Gastrocnemius medialis (tissue), 4 donors: ENCODE results near the gene MEP1A. TPM values are rescaled to one million over a fixed set of nuclear protein-coding genes. Genes with fewer than 3 reads are reported as not detected.

Experiments used
- ATAC-seq, 2 donors: fragments of 150-250 bp; one replicate each; pipeline ENCODE4 v1.9.1; 2016
- DNase-seq, 2 donors: peaks; one replicate each; pipeline ENCODE4 v3.0.0-alpha.2; 2019
- H3K27ac ChIP-seq, 4 donors: fragments of 200-600 bp; sonication (generic); 1 replicate in 1 of 4; 2 replicates in 3 of 4; pipeline ENCODE4 v1.5.1; 2016 to 2018; ENCODE audit warnings: mild to moderate bottlenecking in 2 of 4, moderate library complexity in 1 of 4
- H3K27me3 ChIP-seq, 3 donors: fragments of 200-600 bp; sonication (generic) in 2 of 3; 1 replicate in 1 of 3; 2 replicates in 2 of 3; pipeline versions ENCODE4 v1.5.1 to v1.6.0; 2016 to 2019; ENCODE audit warnings: mild to moderate bottlenecking in 1 of 3, moderate library complexity in 1 of 3
- H3K36me3 ChIP-seq, 2 donors: fragments of 200-600 bp; sonication (generic) in 1 of 2; one replicate each; pipeline ENCODE4 v1.5.1; 2017 to 2018
- H3K4me1 ChIP-seq, 2 donors: fragments of 200-600 bp; sonication (generic) in 1 of 2; one replicate each; pipeline ENCODE4 v1.5.1; 2016 to 2017; ENCODE audit warnings: mild to moderate bottlenecking in 2 of 2
- H3K4me3 ChIP-seq, 4 donors: fragments of 200-600 bp; sonication (generic) in 3 of 4; 1 replicate in 1 of 4; 2 replicates in 3 of 4; pipeline ENCODE4 v1.5.1; 2016 to 2019; ENCODE audit warnings: mild to moderate bottlenecking in 2 of 4
- H3K9me3 ChIP-seq, 3 donors: fragments of 200-600 bp; sonication (generic) in 2 of 3; 1 replicate in 1 of 3; 2 replicates in 2 of 3; pipeline ENCODE4 v1.5.1; 2016 to 2019
- CTCF ChIP-seq, 5 experiments: fragments of 450-650 bp in 3 of 5; fragments of 200-600 bp in 2 of 5; sonication (generic) in 2 of 5; IDR thresholded peaks in 4 of 5; conservative IDR thresholded peaks in 1 of 5; 1 replicate in 4 of 5; 2 replicates in 1 of 5; pipeline ENCODE4 v1.5.1; 2016 to 2019; ENCODE audit warnings: antibody characterized with exemption in 5 of 5, mild to moderate bottlenecking in 3 of 5, moderate library complexity in 3 of 5
- POLR2A ChIP-seq, 2 donors: fragments of 450-650 bp; IDR thresholded peaks; one replicate each; pipeline ENCODE4 v1.6.1; 2017; ENCODE audit warnings: antibody characterized with exemption in 2 of 2, mild to moderate bottlenecking in 2 of 2, moderate library complexity in 2 of 2
- in situ Hi-C, 4 donors: fragments of 200-750 bp; cut with MboI; loops; one replicate each; pipeline versions ENCODE4 v1.15.0 to v1.8.0; 2017; ENCODE audit warnings: low sequenced_read_pairs in 4 of 4
- intact Hi-C: fragments of 100-400 bp; cut with DNase I; formaldehyde crosslinking; loops from one replicate; pipeline ENCODE4 v1.15.1; 2023; ENCODE audit warnings: low total_unique reads
- total RNA-seq, 4 donors: library from RNA; depleted of rRNA; stranded (reverse); fragments of >200 nt; gene quantifications; one replicate each; pipeline versions ENCODE4 v1.1.0 to v1.2.3, GENCODE V29; 2016

The MEP1A gene
- total RNA-seq, 4 donors from 2014 or later: 1.00 TPM; not detected in 3

- ATAC-seq: no peak
- H3K27me3 ChIP-seq: no peaks in the 10 kb centered on the region
- in situ Hi-C loops: loop anchor here in 1 of 4 donors (25.0 kb wide), 1 partner anchor 447 kb away; the partner anchor contains the start of gene TNFRSF21
- TF ChIP-seq CTCF (IDR thresholded peaks at IDR 0.05 in 4 of 5, conservative IDR thresholded peaks at IDR 0.05 in 1 of 5): no peak
- no peak for TF ChIP-seq POLR2A (IDR thresholded peaks at IDR 0.05)
- intact Hi-C loops: no loop called here
- no peak overlapping the region for H3K27ac ChIP-seq
- H3K9me3 ChIP-seq: no peaks in the 10 kb centered on the region
- H3K4me3 ChIP-seq: no peak overlapping the region
- no peaks in the 10 kb centered on the region for H3K4me1 ChIP-seq
- DNase-seq: no peak
- H3K36me3 ChIP-seq: peaks cover 0 to 11% of the 10 kb centered on the region in 2 donors
These were observed 72.0 kb downstream of the MEP1A start for GRCh38 chr6:46865221-46865620.

GRCh38 chr6:46867411-46867810, 74.2 kb downstream of the MEP1A start:
- DNase-seq (no peak), ATAC-seq (no peak)
- intact Hi-C loops: no loop called here
- Histone ChIP-seq H3K36me3 (peaks cover 0 to 11% of the 10 kb centered on the region in 2 donors), H3K4me3 (no peak overlapping the region), H3K4me1 (no peaks in the 10 kb centered on the region), H3K27ac (no peak overlapping the region), H3K9me3 (no peaks in the 10 kb centered on the region), H3K27me3 (no peaks in the 10 kb centered on the region)
- TF ChIP-seq POLR2A (IDR thresholded peaks at IDR 0.05): no peak
- no peak for TF ChIP-seq CTCF (IDR thresholded peaks at IDR 0.05 in 4 of 5, conservative IDR thresholded peaks at IDR 0.05 in 1 of 5)
- in situ Hi-C loops: loop anchor here in 1 of 4 donors (25.0 kb wide), 1 partner anchor 445 kb away; the partner anchor contains the start of gene TNFRSF21

- H3K36me3 ChIP-seq: no peaks in the 10 kb centered on the region
- in situ Hi-C loops: no loop called here
These were observed 82.9 kb downstream of the MEP1A start for GRCh38 chr6:46876126-46876525.

GRCh38 chr6:46879003-46879402, 85.8 kb downstream of the MEP1A start:
- DNase-seq: no peak
- in situ Hi-C loops: no loop called here
- no peaks in the 10 kb centered on the region for H3K4me1 ChIP-seq
- H3K27ac ChIP-seq: no peak overlapping the region
- intact Hi-C loops: no loop called here
- no peaks in the 10 kb centered on the region for H3K36me3 ChIP-seq
- no peak for ATAC-seq
- H3K27me3 ChIP-seq: no peaks in the 10 kb centered on the region
- TF ChIP-seq CTCF (IDR thresholded peaks at IDR 0.05 in 4 of 5, conservative IDR thresholded peaks at IDR 0.05 in 1 of 5) (no peak), POLR2A (IDR thresholded peaks at IDR 0.05) (no peak)
- no peaks in the 10 kb centered on the region for H3K9me3 ChIP-seq
- H3K4me3 ChIP-seq: no peak overlapping the region

More at GRCh38 chr6:46876126-46876525, 82.9 kb downstream of the MEP1A start:
- DNase-seq (no peak), ATAC-seq (no peak)
- no peaks in the 10 kb centered on the region for H3K9me3 ChIP-seq
- no peaks in the 10 kb centered on the region for H3K27me3 ChIP-seq
- no peak overlapping the region for H3K27ac ChIP-seq
- intact Hi-C loops: no loop called here
- no peak for TF ChIP-seq CTCF (IDR thresholded peaks at IDR 0.05 in 4 of 5, conservative IDR thresholded peaks at IDR 0.05 in 1 of 5)
- no peak overlapping the region for H3K4me3 ChIP-seq
- H3K4me1 ChIP-seq: no peaks in the 10 kb centered on the region

GRCh38 chr6:46882645-46883044, 89.5 kb downstream of the MEP1A start:
- Histone ChIP-seq H3K9me3 (no peaks in the 10 kb centered on the region), H3K4me3 (no peak overlapping the region), H3K4me1 (no peaks in the 10 kb centered on the region), H3K27ac (no peak overlapping the region), H3K27me3 (no peaks in the 10 kb centered on the region), H3K36me3 (no peaks in the 10 kb centered on the region)
- intact Hi-C loops (no loop called here), in situ Hi-C loops (no loop called here)
- DNase-seq (no peak), ATAC-seq (no peak)
- TF ChIP-seq POLR2A (IDR thresholded peaks at IDR 0.05): no peak
- TF ChIP-seq CTCF (IDR thresholded peaks at IDR 0.05 in 4 of 5, conservative IDR thresholded peaks at IDR 0.05 in 1 of 5): no peak
